Dermis blood vessel endothelial cell (primary cell): Measurements from ENCODE around the gene CNNM3. TPM values are rescaled to one million over a fixed set of nuclear protein-coding genes. Genes with fewer than 3 reads are reported as not detected.

ENCODE experiments used
- DNase-seq: peaks from one replicate; pipeline ENCODE4 v3.0.0; 2010
- total RNA-seq: library from RNA; depleted of rRNA; stranded (reverse); fragments of >200 nt; gene quantifications from 2 replicates; pipeline ENCODE4 v1.2.3, GENCODE V29; 2014

The CNNM3 gene
- total RNA-seq, 1 donor from 2014 or later: 14.0 TPM

DNA sequence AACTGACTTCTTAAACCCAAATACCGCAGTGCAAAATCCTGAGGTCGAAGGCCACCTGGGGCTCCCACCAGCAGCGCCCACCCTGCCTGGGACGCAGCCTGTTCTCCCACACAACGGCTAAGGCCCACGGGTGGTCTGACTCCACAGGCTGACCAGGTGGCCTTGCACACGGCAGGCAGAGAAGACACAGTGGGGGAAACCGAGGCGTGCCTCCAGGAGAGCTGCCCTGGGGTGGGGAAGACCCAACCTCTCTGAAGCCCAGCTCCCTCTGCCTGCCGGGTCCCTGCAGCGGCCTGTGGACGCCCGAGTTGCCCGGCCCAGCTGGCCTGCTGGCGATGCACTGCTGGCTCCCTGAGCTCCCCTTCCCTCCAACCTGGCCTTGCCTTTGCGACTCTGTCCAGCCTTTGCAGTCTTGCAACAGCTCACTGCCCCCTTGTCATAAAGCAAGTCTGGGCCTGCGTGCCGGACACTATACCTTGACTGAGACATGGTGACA lies 63.5 kb downstream of the CNNM3 start:
- DNase-seq: no peak

DNA sequence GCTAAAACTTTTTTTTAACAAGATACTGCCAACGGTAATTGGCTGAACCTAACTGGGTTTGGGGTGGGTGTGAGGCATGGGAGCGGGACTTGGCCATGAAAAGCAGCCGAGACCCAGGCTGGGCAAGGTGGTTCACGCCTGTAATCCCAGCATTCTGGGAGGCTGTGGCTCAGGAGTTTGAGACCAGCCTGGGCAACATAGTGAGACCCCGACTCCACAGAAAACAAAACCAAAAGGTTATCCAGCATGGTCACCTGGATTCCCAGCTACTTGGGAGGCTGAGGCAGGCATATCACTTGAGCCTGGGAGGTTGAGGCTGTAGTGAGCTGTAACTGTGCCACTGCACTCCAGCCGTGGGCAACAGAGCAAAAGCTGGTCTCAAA lies 64.8 kb downstream of the CNNM3 start:
- DNase-seq: no peak

DNA sequence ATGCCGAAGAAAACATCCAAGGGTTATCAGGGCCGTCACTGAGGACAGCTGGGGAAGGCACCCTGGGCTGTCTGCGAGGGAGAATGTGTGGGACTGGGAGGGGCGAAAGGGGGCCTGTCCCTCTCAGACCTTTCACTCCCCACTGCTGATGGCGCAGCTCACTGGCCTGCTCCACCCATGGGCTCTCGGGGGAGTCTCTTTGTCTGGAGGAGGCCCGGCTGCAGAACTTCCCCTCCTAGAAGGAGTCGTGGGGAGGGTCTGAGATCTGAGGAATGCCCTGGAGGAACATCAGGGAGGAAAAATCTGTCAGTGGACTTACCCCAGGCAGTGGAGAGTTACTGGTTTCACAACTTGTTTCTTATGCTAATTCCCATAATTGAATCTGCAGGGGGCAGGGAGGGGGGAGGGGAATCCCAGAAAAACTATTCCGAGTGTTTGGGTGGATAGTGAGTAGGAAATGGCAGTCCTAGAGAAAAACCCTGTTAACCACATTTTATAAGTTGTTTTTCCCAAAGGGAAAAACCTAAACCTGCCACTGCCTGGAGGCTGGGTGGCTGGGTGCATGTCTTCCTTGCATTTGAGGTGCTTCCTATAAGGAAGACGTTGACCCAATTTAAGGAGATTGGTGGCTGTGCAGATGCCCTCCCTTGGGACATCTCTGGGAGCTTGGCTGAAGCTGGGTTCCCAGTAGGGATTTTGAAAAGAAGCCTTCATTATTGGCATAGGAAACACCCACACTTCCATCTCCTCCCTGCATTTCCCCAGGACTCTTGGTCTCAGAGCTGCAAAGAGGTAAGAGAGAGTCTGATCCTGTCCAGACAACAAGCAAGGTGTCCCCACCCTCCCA lies 65.5 kb downstream of the CNNM3 start:
- DNase-seq: no peak

DNA sequence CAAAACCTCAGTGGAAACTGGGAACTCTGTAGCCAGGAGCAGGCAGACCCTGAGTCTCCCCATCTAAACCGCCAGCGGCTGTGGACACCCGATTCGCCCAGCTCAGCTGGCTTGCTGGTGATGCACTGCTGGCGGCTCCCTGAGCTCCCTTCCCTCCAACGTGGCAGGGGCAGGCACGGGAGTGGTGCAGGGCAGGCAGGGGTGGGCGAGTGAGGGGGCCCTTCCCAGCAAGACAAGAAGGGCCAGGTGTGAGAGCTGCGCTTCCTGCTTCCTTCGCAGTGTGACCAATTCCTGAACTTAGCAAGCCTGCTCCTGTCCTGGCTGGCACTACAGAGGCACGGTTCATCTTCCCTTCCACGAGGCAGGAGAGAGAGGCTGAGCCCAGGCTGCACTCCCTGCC lies 66.2 kb downstream of the CNNM3 start:
- no peak for DNase-seq

DNA sequence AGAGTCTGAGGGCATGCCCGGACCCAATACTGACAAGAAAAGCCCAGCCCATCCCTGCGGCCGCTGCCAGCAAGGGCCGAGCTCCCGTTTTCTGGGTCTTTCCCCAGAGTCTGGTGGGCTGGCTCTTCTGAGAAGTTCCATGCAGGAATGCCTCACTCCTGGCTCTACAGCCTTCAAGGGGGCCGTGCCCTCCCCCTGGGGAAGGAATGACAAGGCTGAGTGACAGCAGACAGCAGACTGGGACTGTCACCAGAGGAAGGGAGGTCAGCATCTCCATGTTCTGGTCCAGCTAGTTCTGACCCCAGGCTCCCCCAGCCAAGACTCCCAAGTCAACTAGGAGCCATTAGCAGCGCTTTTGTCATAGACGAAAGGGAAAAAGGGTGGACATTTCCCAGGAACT lies 66.8 kb downstream of the CNNM3 start:
- no peak for DNase-seq

DNA sequence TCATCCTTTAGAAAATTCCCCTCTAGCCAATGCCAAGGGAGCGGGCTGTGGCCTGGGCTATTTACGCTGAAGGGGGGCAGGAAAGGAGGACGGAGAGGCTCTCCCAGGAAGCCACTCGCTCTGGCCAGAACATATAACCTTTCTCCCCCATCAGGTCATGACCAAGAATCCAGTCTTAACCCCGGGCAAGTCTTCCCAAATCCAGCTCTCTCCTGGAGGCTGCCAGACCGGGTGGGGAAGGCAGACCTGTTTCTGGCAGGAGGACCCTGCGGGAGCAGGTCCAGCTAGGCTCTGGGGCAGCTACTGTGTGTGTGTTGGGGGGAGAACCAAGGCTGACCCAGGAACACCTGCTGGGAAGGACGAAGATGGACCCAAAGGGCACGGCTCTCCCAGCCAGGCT lies 67.2 kb downstream of the CNNM3 start:
- no peak for DNase-seq

Other genes starting within 250 kb of the CNNM3 start
- 27.7 and 32.8 TPM in 2 replicates for gene KANSL3, start 178.0 kb upstream of the CNNM3 start, total RNA-seq
- gene FER1L5, start 173.5 kb upstream of the CNNM3 start, total RNA-seq: under 0.01 TPM in 1 of 2 replicates, not detected in the other
- 24.2 and 24.7 TPM in 2 replicates for gene LMAN2L, start 76.2 kb upstream of the CNNM3 start, total RNA-seq
- 2.4 and 3.2 TPM in 2 replicates for gene CNNM4, start 55.4 kb upstream of the CNNM3 start, total RNA-seq
- gene ANKRD23, start 27.8 kb downstream of the CNNM3 start, total RNA-seq: 1.1 and 1.5 TPM in 2 replicates
- 6.8 and 8.0 TPM in 2 replicates for gene ANKRD39, start 41.7 kb downstream of the CNNM3 start, total RNA-seq
- 39.7 and 40.3 TPM in 2 replicates for gene SEMA4C, start 53.8 kb downstream of the CNNM3 start, total RNA-seq
- not detected in 2 replicates for gene FAM178B, start 170.3 kb downstream of the CNNM3 start, total RNA-seq